Measurements from ENCODE around the gene C1R. TPM values are rescaled to one million over a fixed set of nuclear protein-coding genes. Genes with fewer than 3 reads are reported as not detected.
A peak's percentile ranks its signal among the peaks of the same experiment; 100 is the strongest.

The C1R gene
- total RNA-seq, 6 donors from 2014 or later: 116 to 410 (median 210) TPM

DNA sequence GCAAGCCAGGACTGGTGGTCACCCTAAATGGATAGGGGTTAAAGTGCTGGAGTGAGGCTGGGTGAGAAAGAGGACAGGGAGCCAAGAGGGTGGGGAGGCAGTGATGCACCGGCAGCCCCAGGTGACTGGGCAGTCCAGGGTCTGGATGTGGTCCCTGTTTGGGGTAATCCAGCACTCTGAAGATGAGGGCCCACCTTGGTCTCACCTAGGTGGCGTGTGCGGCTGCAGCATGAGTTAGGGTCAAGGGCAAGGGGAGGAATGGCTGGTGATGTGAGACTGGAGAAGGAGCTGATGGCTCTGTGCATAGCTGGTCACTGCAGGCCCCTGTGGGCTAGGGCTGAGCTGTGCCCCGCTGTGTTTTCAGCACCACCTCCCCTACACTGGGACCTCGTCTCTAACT, 18.4 kb upstream of the C1R start:
- DNase-seq (no peak), ATAC-seq (ENCODE audit: low FRiP score in 2 of 2) (no peak)
- WGBS, 2 donors: 94% methylated on average over 5 of the region's 5 CpGs
- Histone ChIP-seq H3K4me1 (peaks cover 23 to 30% (median 27%) of the 10 kb centered on the region in 4 donors), H3K36me3 (peaks cover 0 to 19% (median 2%) of the 10 kb centered on the region in 4 donors), H3K4me3 (no peak overlapping the region), H3K9me3 (no peaks in the 10 kb centered on the region), H3K27ac (no peak overlapping the region), H3K27me3 (no peaks in the 10 kb centered on the region)
- TF ChIP-seq POLR2A (IDR thresholded peaks at IDR 0.05): no peak
- no peak for TF ChIP-seq POLR2AphosphoS5 (IDR thresholded peaks at IDR 0.05)
- TF ChIP-seq, protein P1, sequence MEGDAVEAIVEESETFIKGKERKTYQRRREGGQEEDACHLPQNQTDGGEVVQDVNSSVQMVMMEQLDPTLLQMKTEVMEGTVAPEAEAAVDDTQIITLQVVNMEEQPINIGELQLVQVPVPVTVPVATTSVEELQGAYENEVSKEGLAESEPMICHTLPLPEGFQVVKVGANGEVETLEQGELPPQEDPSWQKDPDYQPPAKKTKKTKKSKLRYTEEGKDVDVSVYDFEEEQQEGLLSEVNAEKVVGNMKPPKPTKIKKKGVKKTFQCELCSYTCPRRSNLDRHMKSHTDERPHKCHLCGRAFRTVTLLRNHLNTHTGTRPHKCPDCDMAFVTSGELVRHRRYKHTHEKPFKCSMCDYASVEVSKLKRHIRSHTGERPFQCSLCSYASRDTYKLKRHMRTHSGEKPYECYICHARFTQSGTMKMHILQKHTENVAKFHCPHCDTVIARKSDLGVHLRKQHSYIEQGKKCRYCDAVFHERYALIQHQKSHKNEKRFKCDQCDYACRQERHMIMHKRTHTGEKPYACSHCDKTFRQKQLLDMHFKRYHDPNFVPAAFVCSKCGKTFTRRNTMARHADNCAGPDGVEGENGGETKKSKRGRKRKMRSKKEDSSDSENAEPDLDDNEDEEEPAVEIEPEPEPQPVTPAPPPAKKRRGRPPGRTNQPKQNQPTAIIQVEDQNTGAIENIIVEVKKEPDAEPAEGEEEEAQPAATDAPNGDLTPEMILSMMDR (IDR thresholded peaks at IDR 0.05): no peak
- no peak for TF ChIP-seq EP300 (IDR thresholded peaks at IDR 0.05)

DNA sequence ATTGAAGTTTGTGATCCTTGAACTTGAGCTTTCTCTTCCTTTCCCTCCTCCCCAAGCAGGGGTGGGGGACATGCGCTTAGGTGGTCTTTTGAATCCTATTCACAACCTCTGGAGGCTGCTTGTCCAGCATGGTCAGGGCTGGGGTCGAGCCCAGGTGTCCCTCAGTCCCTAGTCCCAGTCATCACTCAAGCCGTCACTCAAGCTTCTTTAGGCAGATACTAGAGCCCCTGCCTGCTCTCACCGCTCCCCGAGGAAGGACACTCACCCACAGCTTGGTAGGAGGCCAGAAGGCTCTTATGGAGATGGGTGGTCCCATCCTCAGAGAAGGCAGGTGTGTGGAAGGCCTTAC, 17.3 kb upstream of the C1R start:
- H3K4me3 ChIP-seq: peak overlapping the region in 2 of 4 donors; percentile 70 to 76

DNA sequence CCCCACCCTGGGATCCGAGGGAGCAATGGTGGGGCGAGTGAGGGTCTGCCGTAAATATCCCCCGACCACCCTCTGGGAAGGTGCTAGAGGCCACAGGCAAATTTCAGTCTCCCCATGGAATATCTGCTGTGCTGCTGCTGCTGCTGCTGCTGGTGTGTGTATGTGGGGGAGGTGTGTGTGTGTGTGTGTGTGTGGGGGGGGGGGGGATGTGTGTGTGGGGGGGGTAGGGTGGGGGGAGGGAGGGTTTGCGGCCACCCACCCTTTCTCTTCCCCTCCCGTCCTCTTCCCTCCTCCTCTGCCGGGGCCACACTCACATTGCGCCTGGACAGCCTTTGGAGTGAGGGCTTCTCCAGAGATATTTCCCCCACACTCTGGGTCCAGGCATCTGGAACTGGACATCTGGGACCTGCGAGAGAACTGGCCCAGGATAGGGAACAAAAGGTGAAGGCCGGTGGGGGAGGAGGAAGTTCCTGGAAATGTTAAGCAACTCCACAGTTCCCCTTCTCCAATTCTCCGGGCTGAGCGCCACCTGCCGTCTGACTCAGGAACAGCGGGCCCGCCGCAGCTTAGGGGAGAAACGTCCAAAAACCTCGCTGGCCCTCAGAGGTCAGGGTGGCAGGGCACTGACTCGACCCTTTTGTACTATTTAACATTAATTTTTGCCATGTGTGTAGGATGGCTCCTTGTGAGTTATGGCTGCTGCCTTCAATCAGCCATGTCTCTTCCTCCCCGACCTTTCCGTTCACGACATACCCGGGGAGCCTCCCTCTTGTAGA, 16.7 kb upstream of the C1R start, which contains the start of gene C1RL:
C1RL (minus strand) TSS at position 419 of the 776 bp plus-strand sequence; CDS start at position 385, 34 bp downstream.
- 13 to 21% methylated on average over 15 to 21 of the region's 23 CpGs for WGBS, 2 donors
- peak; percentile 89 to 90 for ATAC-seq (ENCODE audit: low FRiP score in 2 of 2)
- Histone ChIP-seq H3K27ac (peak within 1 kb of the TSS; percentile 95 to 99 (median 96)), H3K36me3 (peaks cover 0 to 14% (median 5%) of the 10 kb centered on the region in 4 donors), H3K27me3 (no peaks in the 10 kb centered on the region), H3K4me3 (peak within 1 kb of the TSS; percentile 57 to 83 (median 73)), H3K4me1 (peaks cover 23 to 33% (median 27%) of the 10 kb centered on the region in 4 donors), H3K9me3 (no peaks in the 10 kb centered on the region)
- peak; percentile 93 to 98 for DNase-seq
- peak; percentile 6 to 90 (median 75) for TF ChIP-seq EP300 (IDR thresholded peaks at IDR 0.05)
- peak; percentile 86 to 96 for TF ChIP-seq POLR2AphosphoS5 (IDR thresholded peaks at IDR 0.05)
- TF ChIP-seq POLR2A (IDR thresholded peaks at IDR 0.05): peak in 1 of 4 donors; percentile 25
- TF ChIP-seq, protein P1 (IDR thresholded peaks at IDR 0.05): peak; percentile 96 to 99 (median 97)

More for the DNA sequence above, 17.3 kb upstream of the C1R start:
- H3K27ac ChIP-seq: peak overlapping the region; percentile 95 to 99 (median 96)
- WGBS, 2 donors: 61 to 89% methylated on average over 4 to 5 of the region's 5 CpGs
- H3K36me3 ChIP-seq: peaks cover 0 to 12% (median 0%) of the 10 kb centered on the region in 4 donors
- no peaks in the 10 kb centered on the region for H3K9me3 ChIP-seq
- peaks cover 23 to 33% (median 27%) of the 10 kb centered on the region in 4 donors for H3K4me1 ChIP-seq
- DNase-seq (no peak), ATAC-seq (ENCODE audit: low FRiP score in 2 of 2) (no peak)
- TF ChIP-seq, protein P1 (IDR thresholded peaks at IDR 0.05): no peak
- TF ChIP-seq POLR2A (IDR thresholded peaks at IDR 0.05) (no peak), EP300 (IDR thresholded peaks at IDR 0.05) (no peak), POLR2AphosphoS5 (IDR thresholded peaks at IDR 0.05) (no peak)
- no peaks in the 10 kb centered on the region for H3K27me3 ChIP-seq

DNA sequence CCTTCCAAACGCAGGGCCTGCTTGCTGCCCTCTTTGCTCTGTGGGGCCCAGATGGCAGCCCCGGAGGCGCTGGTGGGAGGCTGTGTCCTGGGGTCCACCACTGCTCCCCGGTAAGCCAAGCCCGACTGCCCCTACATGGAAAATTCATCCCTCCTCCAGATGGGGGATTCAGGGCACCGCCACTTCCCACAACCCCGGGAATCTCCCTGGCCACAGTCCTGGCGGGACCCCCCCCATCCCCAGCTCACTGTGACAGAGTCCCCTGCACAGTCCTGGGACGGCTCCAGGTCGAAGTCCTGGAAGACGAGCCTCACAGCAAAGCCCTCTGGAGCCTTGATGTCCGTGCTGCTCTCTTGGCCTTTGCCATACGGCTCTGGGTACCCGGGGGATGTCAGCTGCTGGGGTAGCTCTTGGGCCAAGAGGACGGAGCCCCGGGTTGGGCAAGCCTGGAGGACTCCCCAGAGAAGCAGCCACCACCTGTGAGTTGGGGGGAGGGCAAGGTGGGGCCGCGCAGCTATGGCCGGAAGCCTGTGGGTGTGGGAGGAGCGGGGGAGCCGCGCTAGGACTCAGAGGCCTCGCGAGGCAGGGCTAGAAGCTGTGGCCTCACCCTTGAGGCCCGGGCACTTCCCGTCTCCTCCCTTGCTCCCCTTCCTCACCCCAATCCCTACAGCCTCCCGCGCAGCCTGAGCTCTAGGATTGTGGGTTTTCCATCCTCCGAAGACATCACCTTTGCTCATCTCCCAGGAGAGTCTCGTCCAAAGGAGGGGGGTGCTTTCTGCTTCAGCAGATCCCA, 16.0 kb upstream of the C1R start:
- 6 to 7% methylated on average over 17 to 30 of the region's 30 CpGs for WGBS, 2 donors
- ATAC-seq (ENCODE audit: low FRiP score in 2 of 2) (peak; percentile 92 to 94), DNase-seq (peak; percentile 92 to 95)
- H3K9me3 ChIP-seq: no peaks in the 10 kb centered on the region
- TF ChIP-seq POLR2A (IDR thresholded peaks at IDR 0.05): peak in 3 of 4 donors; percentile 65 to 79 (median 69)
- peak; percentile 81 to 83 for TF ChIP-seq POLR2AphosphoS5 (IDR thresholded peaks at IDR 0.05)
- peak in 1 of 4 donors; percentile 55 for TF ChIP-seq EP300 (IDR thresholded peaks at IDR 0.05)
- TF ChIP-seq, protein P1 (IDR thresholded peaks at IDR 0.05): no peak
- H3K4me1 ChIP-seq: peaks cover 23 to 33% (median 25%) of the 10 kb centered on the region in 4 donors
- peak overlapping the region; percentile 57 to 83 (median 73) for H3K4me3 ChIP-seq
- peak overlapping the region; percentile 95 to 99 (median 96) for H3K27ac ChIP-seq
- no peaks in the 10 kb centered on the region for H3K27me3 ChIP-seq
- peaks cover 0 to 21% (median 6%) of the 10 kb centered on the region in 4 donors for H3K36me3 ChIP-seq

All from upper lobe of left lung (tissue), 6 donors.